ENCODE data around the gene MYL12B. TPM values are rescaled to one million over a fixed set of nuclear protein-coding genes. Genes with fewer than 3 reads are reported as not detected.
A peak's percentile ranks its signal among the peaks of the same experiment; 100 is the strongest.
"Not testable (repeated sequence)": the region's sequence is repeated elsewhere in the genome, so short reads cannot be mapped to it uniquely, and the experiment has no call there.

The MYL12B gene
- total and polyA plus RNA-seq, 7 experiments from 2014 or later = 140 to 982 (median 178) TPM

DNA sequence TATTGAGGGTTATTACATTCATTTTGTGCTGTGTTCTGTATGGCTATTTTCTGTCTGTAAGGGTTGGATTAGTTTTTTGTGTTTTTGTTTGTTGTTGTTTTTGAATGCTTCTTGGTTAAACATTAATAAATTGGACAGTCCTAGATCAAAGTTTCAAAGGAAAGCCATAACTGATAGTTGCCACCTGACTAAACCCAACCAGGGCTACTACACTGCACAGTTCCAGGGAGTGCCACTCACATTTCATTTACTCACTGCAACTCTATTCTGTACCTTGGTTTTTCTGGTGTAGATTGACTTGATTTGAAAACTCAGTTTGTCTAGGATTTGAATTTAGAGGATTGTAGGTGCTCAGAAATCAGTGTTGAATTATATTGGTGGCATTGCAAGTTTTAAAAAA, 6.4 kb downstream of the MYL12B start:
- H3K36me3 ChIP-seq (ENCODE audit: control insufficient read depth in 2 of 3, insufficient read depth in 3 of 3, low read length in 3 of 3) = peaks cover 0 to 11% (median 5%) of the 10 kb centered on the region in 3 experiments
- Mint-ChIP-seq H3K36me3 (peaks cover 0 to 20% (median 4%) of the 10 kb centered on the region in 5 donors), H3K27ac (peak overlapping the region in 8 of 9 donors; percentile 48 to 92 (median 76)), H3K4me1 (peaks cover 60 to 97% (median 87%) of the 10 kb centered on the region in 7 donors), H3K27me3 (no peaks in the 10 kb centered on the region), H3K9me3 (peaks cover 0 to 1% (median 0%) of the 10 kb centered on the region in 11 donors), H3K4me3 (peak overlapping the region in 9 of 10 donors; percentile 6 to 66 (median 47))
- no peaks in the 10 kb centered on the region for H3K9me3 ChIP-seq (ENCODE audit: control insufficient read depth in 2 of 3, low read length in 3 of 3)
- DNase-seq = no peak
- ATAC-seq = no peak
- peak overlapping the region; percentile 52 for H3K27ac ChIP-seq (ENCODE audit: low read depth, low read length)
- ChIA-PET CTCF (no interaction called here), POLR2A (no interaction called here)
- peaks cover 53 to 65% of the 10 kb centered on the region in 2 donors for H3K4me1 ChIP-seq (ENCODE audit: control insufficient read depth in 2 of 2, insufficient read depth in 2 of 2, low read length in 2 of 2)
- no peak overlapping the region for H3K4me3 ChIP-seq (ENCODE audit: low read length)
- H3K27me3 ChIP-seq (ENCODE audit: control insufficient read depth in 2 of 2, insufficient read depth in 2 of 2, low read length in 2 of 2) = no peaks in the 10 kb centered on the region
- intact Hi-C loops (cut with micrococcal nuclease) = no loop called here

GRCh38 chr18:3269241-3269913, 7.4 kb downstream of the MYL12B start:
- intact Hi-C loops (cut with micrococcal nuclease) = no loop called here
- DNase-seq = no peak
- no peaks in the 10 kb centered on the region for H3K27me3 ChIP-seq (ENCODE audit: control insufficient read depth in 2 of 2, insufficient read depth in 2 of 2, low read length in 2 of 2)
- peaks cover 54 to 86% (median 78%) of the 10 kb centered on the region in 7 donors for H3K4me1 Mint-ChIP-seq
- H3K9me3 ChIP-seq (ENCODE audit: control insufficient read depth in 2 of 3, low read length in 3 of 3) = no peaks in the 10 kb centered on the region
- H3K27me3 Mint-ChIP-seq = no peaks in the 10 kb centered on the region
- H3K27ac ChIP-seq (ENCODE audit: low read depth, low read length) = peak overlapping the region; percentile 52
- H3K4me3 ChIP-seq (ENCODE audit: low read length) = no peak overlapping the region
- peak; percentile 48 for ATAC-seq
- ChIA-PET CTCF (interaction anchor here (0.7 kb wide), 1 partner anchor 330 kb away, joined by 3 read pairs; no protein-coding TSS in a partner anchor), POLR2A (interaction anchor here (1.1 kb wide), 1 partner anchor 12 kb away, joined by 3 read pairs; no protein-coding TSS in a partner anchor)
- H3K4me3 Mint-ChIP-seq = peak overlapping the region in 9 of 10 donors; percentile 2 to 66 (median 48)
- H3K36me3 ChIP-seq (ENCODE audit: control insufficient read depth in 2 of 3, insufficient read depth in 3 of 3, low read length in 3 of 3) = peaks cover 0 to 21% (median 15%) of the 10 kb centered on the region in 3 experiments
- H3K4me1 ChIP-seq (ENCODE audit: control insufficient read depth in 2 of 2, insufficient read depth in 2 of 2, low read length in 2 of 2) = peaks cover 51 to 59% of the 10 kb centered on the region in 2 donors
- H3K36me3 Mint-ChIP-seq = peaks cover 0 to 19% (median 4%) of the 10 kb centered on the region in 5 donors
- peak overlapping the region; percentile 29 to 92 (median 80) for H3K27ac Mint-ChIP-seq
- H3K9me3 Mint-ChIP-seq = peaks cover 0 to 1% (median 0%) of the 10 kb centered on the region in 11 donors

DNA sequence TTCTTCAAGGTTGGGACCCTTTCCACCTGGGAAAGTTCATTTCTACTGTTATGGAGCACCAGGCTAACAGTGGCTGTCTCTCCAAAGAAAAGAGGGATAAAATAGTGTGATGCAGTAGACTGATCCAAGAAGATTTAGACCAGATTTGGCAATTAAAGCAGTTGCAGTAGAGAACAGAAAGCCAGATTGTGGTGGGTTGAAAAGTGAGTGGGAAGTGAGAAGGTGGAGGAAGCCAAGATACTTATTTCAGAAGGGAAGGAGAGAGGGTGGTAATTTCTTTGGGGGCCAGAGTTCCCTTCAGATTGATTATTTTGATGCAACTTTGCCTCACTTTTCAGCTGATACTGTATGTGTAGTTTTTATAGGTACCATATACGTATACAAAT, 8.0 kb downstream of the MYL12B start:
- H3K4me1 ChIP-seq (ENCODE audit: control insufficient read depth in 2 of 2, insufficient read depth in 2 of 2, low read length in 2 of 2) = peaks cover 45 to 54% of the 10 kb centered on the region in 2 donors
- ChIA-PET CTCF (interaction anchor here (0.7 kb wide), 1 partner anchor 330 kb away, joined by 3 read pairs; no protein-coding TSS in a partner anchor), POLR2A (interaction anchor here (1.0 kb wide), 1 partner anchor 324 kb away, joined by 4 read pairs; no protein-coding TSS in a partner anchor)
- Mint-ChIP-seq H3K9me3 (peaks cover 0 to 1% (median 0%) of the 10 kb centered on the region in 11 donors), H3K27ac (peak overlapping the region in 8 of 9 donors; percentile 48 to 92 (median 80)), H3K4me1 (peaks cover 51 to 81% (median 73%) of the 10 kb centered on the region in 7 donors), H3K27me3 (no peaks in the 10 kb centered on the region), H3K4me3 (peak overlapping the region in 6 of 10 donors; percentile 2 to 66 (median 33)), H3K36me3 (peaks cover 1 to 18% (median 6%) of the 10 kb centered on the region in 5 donors)
- DNase-seq (no peak), ATAC-seq (no peak)
- H3K9me3 ChIP-seq (ENCODE audit: control insufficient read depth in 2 of 3, low read length in 3 of 3) = no peaks in the 10 kb centered on the region
- peaks cover 4 to 27% (median 20%) of the 10 kb centered on the region in 3 experiments for H3K36me3 ChIP-seq (ENCODE audit: control insufficient read depth in 2 of 3, insufficient read depth in 3 of 3, low read length in 3 of 3)
- no peak overlapping the region for H3K4me3 ChIP-seq (ENCODE audit: low read length)
- peak overlapping the region; percentile 17 for H3K27ac ChIP-seq (ENCODE audit: low read depth, low read length)
- intact Hi-C loops (cut with micrococcal nuclease) = no loop called here
- H3K27me3 ChIP-seq (ENCODE audit: control insufficient read depth in 2 of 2, insufficient read depth in 2 of 2, low read length in 2 of 2) = no peaks in the 10 kb centered on the region

DNA sequence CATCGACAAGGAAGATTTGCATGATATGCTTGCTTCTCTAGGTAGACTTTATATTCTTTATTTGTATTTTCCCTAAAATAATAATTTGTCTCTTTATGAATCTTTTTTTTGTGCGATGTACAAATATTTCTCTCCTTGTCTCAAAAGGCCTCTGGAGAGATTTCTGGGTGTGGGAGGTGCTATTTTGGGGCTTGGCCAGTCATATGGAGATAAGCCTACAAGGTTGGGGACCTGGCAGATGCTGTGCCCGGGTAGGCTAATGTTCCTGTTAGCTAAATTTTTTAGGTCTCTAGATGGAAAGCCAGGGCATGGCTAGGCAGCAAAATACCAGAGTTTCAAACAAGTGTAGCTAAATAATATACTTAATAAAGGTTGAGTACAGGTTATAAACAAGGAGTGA, 11.1 kb downstream of the MYL12B start:
- Histone ChIP-seq H3K4me3 (ENCODE audit: low read length) (no peak overlapping the region), H3K27ac (ENCODE audit: low read depth, low read length) (no peak overlapping the region), H3K36me3 (ENCODE audit: control insufficient read depth in 2 of 3, insufficient read depth in 3 of 3, low read length in 3 of 3) (peaks cover 19 to 53% (median 46%) of the 10 kb centered on the region in 3 experiments), H3K4me1 (ENCODE audit: control insufficient read depth in 2 of 2, insufficient read depth in 2 of 2, low read length in 2 of 2) (peaks cover 19 to 30% of the 10 kb centered on the region in 2 donors), H3K27me3 (ENCODE audit: control insufficient read depth in 2 of 2, insufficient read depth in 2 of 2, low read length in 2 of 2) (no peaks in the 10 kb centered on the region), H3K9me3 (ENCODE audit: control insufficient read depth in 2 of 3, low read length in 3 of 3) (no peaks in the 10 kb centered on the region)
- H3K4me3 Mint-ChIP-seq = no peak overlapping the region
- DNase-seq (no peak), ATAC-seq (no peak)
- H3K36me3 Mint-ChIP-seq = peaks cover 4 to 30% (median 16%) of the 10 kb centered on the region in 5 donors
- no peaks in the 10 kb centered on the region for H3K27me3 Mint-ChIP-seq
- peak overlapping the region in 8 of 9 donors; percentile 4 to 86 (median 69) for H3K27ac Mint-ChIP-seq
- peaks cover 35 to 51% (median 49%) of the 10 kb centered on the region in 7 donors for H3K4me1 Mint-ChIP-seq
- intact Hi-C loops (cut with micrococcal nuclease) = no loop called here
- POLR2A ChIA-PET = no interaction called here
- peaks cover 0 to 1% (median 0%) of the 10 kb centered on the region in 11 donors for H3K9me3 Mint-ChIP-seq
- CTCF ChIA-PET = no interaction called here

DNA sequence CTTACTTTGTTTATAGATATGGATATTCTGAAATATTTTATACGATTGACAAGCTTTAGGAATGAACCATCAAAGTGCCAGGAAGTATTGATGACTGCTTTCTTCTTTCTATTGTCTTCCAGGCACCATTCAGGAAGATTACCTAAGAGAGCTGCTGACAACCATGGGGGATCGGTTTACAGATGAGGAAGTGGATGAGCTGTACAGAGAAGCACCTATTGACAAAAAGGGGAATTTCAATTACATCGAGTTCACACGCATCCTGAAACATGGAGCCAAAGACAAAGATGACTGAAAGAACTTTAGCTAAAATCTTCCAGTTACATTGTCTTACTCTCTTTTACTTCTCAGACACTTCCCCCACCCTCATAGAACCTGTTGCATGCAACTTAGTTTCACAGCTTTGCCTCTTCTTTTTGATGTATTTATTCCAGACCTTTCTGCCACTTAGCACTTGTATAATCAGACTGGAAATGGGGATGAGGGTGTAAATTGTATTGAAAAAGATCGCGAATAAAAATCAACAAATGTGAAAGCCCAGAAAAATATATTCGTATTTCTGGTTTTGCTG, 15.8 kb downstream of the MYL12B start:
- CTCF ChIA-PET = interaction anchor here (1.1 to 4.4 kb wide), 2 partner anchors 176 to 388 kb away, joined by 4 to 40 read pairs; no protein-coding TSS in a partner anchor
- H3K27me3 Mint-ChIP-seq; H3K4me3 ChIP-seq (ENCODE audit: low read length); H3K4me1 ChIP-seq (ENCODE audit: control insufficient read depth in 2 of 2, insufficient read depth in 2 of 2, low read length in 2 of 2); H3K4me3 Mint-ChIP-seq; intact Hi-C loops (cut with micrococcal nuclease); ATAC-seq; H3K9me3 Mint-ChIP-seq; DNase-seq; H3K27me3 ChIP-seq (ENCODE audit: control insufficient read depth in 2 of 2, insufficient read depth in 2 of 2, low read length in 2 of 2); H3K27ac ChIP-seq (ENCODE audit: low read depth, low read length); H3K9me3 ChIP-seq (ENCODE audit: control insufficient read depth in 2 of 3, low read length in 3 of 3): not testable (repeated sequence)
- Mint-ChIP-seq H3K36me3 (peaks cover 4 to 28% (median 16%) of the 10 kb centered on the region in 5 donors), H3K27ac (peak overlapping the region in 2 of 9 donors; percentile 35 to 60), H3K4me1 (peaks cover 0 to 13% (median 8%) of the 10 kb centered on the region in 7 donors)
- POLR2A ChIA-PET = interaction anchor here (1.0 to 2.7 kb wide), 2 partner anchors 17 to 20 kb away, joined by 3 to 8 read pairs; partner anchors contain the start of gene MYL12B
- peaks cover 19 to 52% (median 46%) of the 10 kb centered on the region in 3 experiments for H3K36me3 ChIP-seq (ENCODE audit: control insufficient read depth in 2 of 3, insufficient read depth in 3 of 3, low read length in 3 of 3)

Measured in naive thymus-derived CD4-positive, alpha-beta T cell (primary cell).